Smooth muscle cell of the umbilical artery (primary cell): ENCODE data around the gene DACH1. TPM values are rescaled to one million over a fixed set of nuclear protein-coding genes. Genes with fewer than 3 reads are reported as not detected.

Source experiments
- total RNA-seq: library from RNA; depleted of rRNA; stranded (reverse); fragments of >200 nt; gene quantifications from 2 replicates; pipeline ENCODE4 v1.2.3, GENCODE V29; 2014

The DACH1 gene
- under 0.01 TPM in 1 of 2 replicates, not detected in the other for total RNA-seq

DNA sequence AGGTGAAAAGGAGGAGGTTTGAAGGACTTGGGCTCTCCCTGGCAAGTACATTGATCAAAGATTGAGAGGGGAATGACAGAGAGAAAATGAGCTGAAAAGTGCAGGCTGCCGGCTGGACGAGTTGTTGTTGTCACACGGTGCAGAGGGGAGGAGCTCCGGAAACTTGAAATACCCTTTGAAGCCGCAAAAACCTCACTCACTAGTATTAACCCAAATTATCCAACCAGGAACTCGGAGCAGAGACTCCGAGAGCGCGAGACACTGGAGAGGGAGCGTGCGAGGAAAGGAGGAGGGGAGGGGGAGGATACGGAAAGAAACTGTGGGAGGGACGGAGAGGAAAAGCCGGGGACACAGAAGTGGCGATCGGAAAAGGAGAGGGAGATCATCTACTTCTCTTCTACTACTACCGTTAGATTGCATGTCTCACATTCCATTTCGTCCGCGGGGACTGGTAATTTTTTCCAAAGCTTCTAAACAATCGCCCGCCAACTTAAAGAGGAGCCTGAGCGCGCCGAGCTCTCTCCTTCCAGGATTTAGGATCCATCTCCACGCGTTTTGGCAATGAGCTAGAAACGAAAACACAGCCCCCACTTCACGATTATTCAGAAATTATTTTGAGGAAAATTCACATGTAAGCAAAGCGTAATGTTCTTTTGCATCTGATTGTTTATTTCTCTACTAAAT, at the start of gene DACH1:
TSS of gene DACH1 (minus strand) at position 74 of the 684 bp plus-strand sequence.

